Fibroblast of lung (primary cell): ENCODE data around the gene DOK6. TPM values are rescaled to one million over a fixed set of nuclear protein-coding genes. Genes with fewer than 3 reads are reported as not detected.

Experiments used
- DNase-seq, 2 donors: peaks; one replicate each; pipeline versions ENCODE4 v3.0.0 to v3.0.0-alpha.2; 2010; ENCODE audit warnings: low read depth in 2 of 2
- H2AFZ ChIP-seq: 2 replicates; pipeline ENCODE4 v1.5.1; 2012; ENCODE audit warnings: low read length, control low read depth, inconsistent platforms
- H3K27ac ChIP-seq: 2 replicates; pipeline ENCODE4 v1.5.1; 2011; ENCODE audit warnings: low read length, control low read depth; ENCODE audit not compliant: insufficient read depth
- H3K27me3 ChIP-seq: 2 replicates; pipeline ENCODE4 v1.5.1; 2011; ENCODE audit warnings: mild to moderate bottlenecking, low read length; ENCODE audit not compliant: control insufficient read depth, insufficient read depth
- H3K36me3 ChIP-seq: 2 replicates; pipeline ENCODE4 v1.5.1; 2011; ENCODE audit warnings: low read length; ENCODE audit not compliant: control insufficient read depth, insufficient read depth
- H3K4me1 ChIP-seq: 2 replicates; pipeline ENCODE4 v1.5.1; 2011; ENCODE audit warnings: low read length; ENCODE audit not compliant: control insufficient read depth, insufficient read depth; ENCODE audit errors: extremely low read depth
- H3K4me2 ChIP-seq: 2 replicates; pipeline ENCODE4 v1.5.1; 2011; ENCODE audit warnings: low read length, control low read depth; ENCODE audit not compliant: insufficient read depth; ENCODE audit errors: extremely low read depth
- H3K4me3 ChIP-seq, 4 experiments: fragments of 200-600 bp in 1 of 4; sonication (generic) in 1 of 4; replicated peaks in 1 of 4; 2 replicates each; pipeline ENCODE4 v1.5.1; 2011 to 2016; ENCODE audit warnings: low read length in 4 of 4, low read depth in 3 of 4, mild to moderate bottlenecking in 3 of 4, control low read depth in 2 of 4, inconsistent platforms in 1 of 4, mixed read lengths in 1 of 4; ENCODE audit not compliant: insufficient read depth in 1 of 4; ENCODE audit errors: control extremely low read depth in 1 of 4
- H3K79me2 ChIP-seq: 2 replicates; pipeline ENCODE4 v1.5.1; 2012; ENCODE audit warnings: mild to moderate bottlenecking, low read length, inconsistent platforms; ENCODE audit not compliant: control insufficient read depth, insufficient read depth
- H3K9ac ChIP-seq: 2 replicates; pipeline ENCODE4 v1.5.1; 2011; ENCODE audit warnings: mild to moderate bottlenecking, low read length, control low read depth; ENCODE audit not compliant: insufficient read depth
- H3K9me3 ChIP-seq: 2 replicates; pipeline ENCODE4 v1.5.1; 2012; ENCODE audit warnings: low read depth, low read length; ENCODE audit not compliant: control insufficient read depth, insufficient read depth
- H4K20me1 ChIP-seq: 2 replicates; pipeline ENCODE4 v1.5.1; 2011; ENCODE audit warnings: low read length; ENCODE audit not compliant: control insufficient read depth, insufficient read depth; ENCODE audit errors: extremely low read depth
- EZH2 ChIP-seq: IDR thresholded peaks from 2 replicates; pipeline ENCODE4 v1.5.1; 2012; ENCODE audit warnings: low read length, control low read depth, mild to moderate bottlenecking; ENCODE audit errors: missing control alignments
- polyA plus RNA-seq, 2 donors: library from polyadenylated mRNA; depleted of rRNA in 1 of 2; stranded (reverse) in 1 of 2; unstranded in 1 of 2; fragments of >200 nt; gene quantifications; 2 replicates each; pipeline ENCODE4 v1.2.1, GENCODE V29; 2011 to 2012; ENCODE audit warnings: missing spikeins in 1 of 2
- total RNA-seq: library from RNA; depleted of rRNA; stranded (reverse); fragments of >200 nt; gene quantifications from 2 replicates; pipeline ENCODE4 v1.2.1, GENCODE V29; 2014
- TF ChIP-seq, protein P1 (sequence below), 2 donors: IDR thresholded peaks in 1 of 2; conservative IDR thresholded peaks in 1 of 2; 1 replicate in 1 of 2; 2 replicates in 1 of 2; pipeline ENCODE4 v1.5.1; 2011 to 2012; ENCODE audit warnings: low read length in 2 of 2, control low read depth in 1 of 2, inconsistent platforms in 1 of 2, low read depth in 1 of 2, mild to moderate bottlenecking in 1 of 2

DOK6 gene
- total and polyA plus RNA-seq, 2 donors (not counting 1 experiment from before 2014, with no cell fraction given): 4.0 to 7.8 TPM

DNA sequence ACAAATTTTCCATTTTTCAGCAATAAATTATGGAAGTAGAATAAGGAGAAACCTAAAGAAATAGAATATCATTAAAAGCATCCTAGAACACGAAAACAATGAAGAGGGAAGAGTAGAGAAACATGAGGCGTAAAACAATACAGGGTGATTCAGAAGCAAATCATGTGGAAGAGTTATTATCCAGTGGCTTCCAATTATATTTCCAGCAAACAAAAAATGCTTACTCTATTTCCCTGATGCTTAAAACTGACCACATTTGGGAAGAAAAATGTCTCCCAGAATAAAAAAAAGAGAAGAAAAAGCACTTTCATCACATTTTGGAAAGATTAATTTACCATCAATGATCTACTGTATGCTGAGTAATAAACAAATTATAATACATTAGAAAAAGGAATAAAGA, 354.4 kb downstream of the DOK6 start:
- Histone ChIP-seq H3K4me2 (no peak overlapping the region), H3K79me2 (no peaks in the 10 kb centered on the region), H3K4me3 (no peak overlapping the region), H3K27me3 (no peaks in the 10 kb centered on the region), H3K4me1 (no peaks in the 10 kb centered on the region), H4K20me1 (no peaks in the 10 kb centered on the region), H3K36me3 (no peaks in the 10 kb centered on the region), H3K27ac (no peak overlapping the region), H3K9ac (no peak overlapping the region), H2AFZ (no peak overlapping the region), H3K9me3 (no peaks in the 10 kb centered on the region)
- no peak for TF ChIP-seq EZH2
- TF ChIP-seq, protein P1, sequence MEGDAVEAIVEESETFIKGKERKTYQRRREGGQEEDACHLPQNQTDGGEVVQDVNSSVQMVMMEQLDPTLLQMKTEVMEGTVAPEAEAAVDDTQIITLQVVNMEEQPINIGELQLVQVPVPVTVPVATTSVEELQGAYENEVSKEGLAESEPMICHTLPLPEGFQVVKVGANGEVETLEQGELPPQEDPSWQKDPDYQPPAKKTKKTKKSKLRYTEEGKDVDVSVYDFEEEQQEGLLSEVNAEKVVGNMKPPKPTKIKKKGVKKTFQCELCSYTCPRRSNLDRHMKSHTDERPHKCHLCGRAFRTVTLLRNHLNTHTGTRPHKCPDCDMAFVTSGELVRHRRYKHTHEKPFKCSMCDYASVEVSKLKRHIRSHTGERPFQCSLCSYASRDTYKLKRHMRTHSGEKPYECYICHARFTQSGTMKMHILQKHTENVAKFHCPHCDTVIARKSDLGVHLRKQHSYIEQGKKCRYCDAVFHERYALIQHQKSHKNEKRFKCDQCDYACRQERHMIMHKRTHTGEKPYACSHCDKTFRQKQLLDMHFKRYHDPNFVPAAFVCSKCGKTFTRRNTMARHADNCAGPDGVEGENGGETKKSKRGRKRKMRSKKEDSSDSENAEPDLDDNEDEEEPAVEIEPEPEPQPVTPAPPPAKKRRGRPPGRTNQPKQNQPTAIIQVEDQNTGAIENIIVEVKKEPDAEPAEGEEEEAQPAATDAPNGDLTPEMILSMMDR (conservative IDR thresholded peaks at IDR 0.05 in 1 of 2, IDR thresholded peaks at IDR 0.05 in 1 of 2; ENCODE audit: low read depth in 1 of 2, low read length in 2 of 2): no peak
- DNase-seq: peak in 1 of 2 donors; percentile 77

DNA sequence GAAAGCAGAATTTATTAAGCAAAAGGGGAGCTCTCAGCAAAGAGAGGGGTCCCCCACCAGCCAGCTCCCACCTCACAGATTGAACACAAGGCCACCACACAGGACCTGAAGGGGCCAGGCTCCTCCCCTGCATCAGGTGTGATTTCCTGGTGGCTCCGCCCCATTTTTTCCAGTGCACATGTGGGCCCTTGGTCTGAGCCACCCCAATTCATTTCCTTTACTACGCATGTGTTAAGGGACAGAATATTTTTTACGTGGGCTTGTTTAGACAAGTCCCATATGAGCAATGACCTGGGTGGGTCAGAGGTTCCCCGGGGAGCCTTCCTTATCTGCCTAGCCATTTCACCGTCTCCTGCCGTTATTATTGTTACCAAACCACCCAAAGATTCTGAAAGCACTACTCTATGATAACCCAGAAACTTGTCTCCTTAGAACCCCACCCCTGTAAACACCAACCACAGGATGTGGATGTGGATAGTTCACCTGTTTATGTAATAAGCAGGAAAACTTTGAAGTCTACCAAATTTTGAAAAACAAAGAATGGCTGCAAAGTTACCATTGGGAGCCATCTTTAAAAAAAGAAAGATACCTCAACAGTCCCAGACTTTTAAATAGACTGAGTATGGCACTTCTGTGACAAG, 355.3 kb downstream of the DOK6 start:
- TF ChIP-seq, protein P1 (conservative IDR thresholded peaks at IDR 0.05 in 1 of 2, IDR thresholded peaks at IDR 0.05 in 1 of 2; ENCODE audit: low read depth in 1 of 2, low read length in 2 of 2): no peak
- TF ChIP-seq EZH2: no peak
- DNase-seq: no peak
- Histone ChIP-seq H3K9me3 (no peaks in the 10 kb centered on the region), H3K27ac (no peak overlapping the region), H3K36me3 (no peaks in the 10 kb centered on the region), H3K4me2 (no peak overlapping the region), H3K79me2 (no peaks in the 10 kb centered on the region), H3K9ac (no peak overlapping the region), H4K20me1 (no peaks in the 10 kb centered on the region), H3K27me3 (no peaks in the 10 kb centered on the region), H3K4me3 (no peak overlapping the region), H2AFZ (no peak overlapping the region), H3K4me1 (no peaks in the 10 kb centered on the region)

DNA sequence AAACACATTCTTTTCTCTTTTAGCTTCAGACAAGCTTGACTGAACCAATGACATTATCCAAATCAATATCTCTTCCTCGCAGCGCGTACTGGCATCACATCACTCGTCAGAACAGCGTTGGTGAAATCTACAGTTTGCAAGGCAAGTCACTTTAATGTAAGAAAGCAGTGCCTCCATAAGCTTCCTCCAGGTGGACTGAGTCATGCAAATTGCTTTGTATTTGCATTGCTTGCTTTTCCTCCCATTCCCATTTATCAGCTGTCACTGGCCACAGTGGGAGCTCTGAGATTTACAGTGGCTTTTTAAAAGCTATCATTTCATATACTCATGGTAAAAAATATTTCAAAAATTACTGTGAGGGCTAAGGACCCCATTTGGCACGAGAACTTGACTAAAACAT, 357.0 kb downstream of the DOK6 start:
- no peak overlapping the region for H3K9ac ChIP-seq
- no peak overlapping the region for H3K4me2 ChIP-seq
- H2AFZ ChIP-seq: no peak overlapping the region
- no peak overlapping the region for H3K4me3 ChIP-seq
- peak; percentile 22 to 80 for DNase-seq
- H3K4me1 ChIP-seq: no peaks in the 10 kb centered on the region
- no peaks in the 10 kb centered on the region for H3K27me3 ChIP-seq
- no peaks in the 10 kb centered on the region for H3K9me3 ChIP-seq
- H3K36me3 ChIP-seq: no peaks in the 10 kb centered on the region
- H3K27ac ChIP-seq: no peak overlapping the region
- H3K79me2 ChIP-seq: no peaks in the 10 kb centered on the region
- H4K20me1 ChIP-seq: no peaks in the 10 kb centered on the region
- TF ChIP-seq, protein P1 (conservative IDR thresholded peaks at IDR 0.05 in 1 of 2, IDR thresholded peaks at IDR 0.05 in 1 of 2; ENCODE audit: low read depth in 1 of 2, low read length in 2 of 2): no peak
- TF ChIP-seq EZH2: no peak
